ENCODE measurements around the gene PDE1C.

- TF ChIP-seq CTCF (conservative IDR thresholded peaks at IDR 0.05) = no peak
- no peak for TF ChIP-seq ZFX (IDR thresholded peaks at IDR 0.05)
These were observed 176.8 kb downstream of the PDE1C start for GRCh38 chr7:31893365-31893764.
